Pancreas (tissue), 10 donors: ENCODE measurements around the gene UBA1. TPM values are rescaled to one million over a fixed set of nuclear protein-coding genes. Genes with fewer than 3 reads are reported as not detected.
"Not testable (repeated sequence)": the region's sequence is repeated elsewhere in the genome, so short reads cannot be mapped to it uniquely, and the experiment has no call there.

Source experiments
- ATAC-seq, 4 donors: fragments of 200-7000 bp; cut with Tn5 transposase; one replicate each; pipeline versions ENCODE4 v1.8.0 to v1.9.1; 2020; ENCODE audit warnings: mild to moderate bottlenecking in 4 of 4, moderate library complexity in 4 of 4
- DNase-seq, 6 donors: peaks; one replicate each; pipeline ENCODE4 v3.0.0-alpha.2; 2020
- FAIRE-seq: peaks from 2 replicates; lab custom pipeline; 2012; peaks lifted over from hg19 to GRCh38; lab: Jason Lieb, UNC
- H3K27ac ChIP-seq, 4 donors: fragments of 200-600 bp; sonication (generic); 1 replicate in 3 of 4; 2 replicates in 1 of 4; pipeline versions ENCODE4 v1.5.0 to v1.8.0; 2020
- H3K27me3 ChIP-seq, 4 donors: fragments of 200-600 bp; one replicate each; pipeline ENCODE4 v1.8.0; 2021
- H3K36me3 ChIP-seq, 3 donors: fragments of 200-600 bp; sonication (generic) in 1 of 3; one replicate each; pipeline versions ENCODE4 v1.5.0 to v1.8.0; 2020 to 2021
- H3K4me1 ChIP-seq, 3 donors: fragments of 200-600 bp; one replicate each; pipeline ENCODE4 v1.8.0; 2021
- H3K4me3 ChIP-seq, 4 donors: fragments of 200-600 bp; sonication (generic) in 2 of 4; one replicate each; pipeline versions ENCODE4 v1.5.0 to v1.8.0; 2020 to 2021
- H3K9me3 ChIP-seq, 4 donors: fragments of 200-600 bp; one replicate each; pipeline ENCODE4 v1.8.0; 2021
- CTCF ChIP-seq, 4 donors: fragments of 200-600 bp; sonication (generic) in 3 of 4; IDR thresholded peaks; one replicate each; pipeline versions ENCODE4 v1.5.0 to v1.8.0; 2021; ENCODE audit warnings: antibody characterized with exemption in 4 of 4
- WGBS, 2 donors: extraction: QIAGEN DNeasy Blood & Tissue Kit; methylation state at CpG; one replicate each; pipeline ENCODE4 v1.1.7; 2013; 5-methylcytosine and 5-hydroxymethylcytosine counted together
- intact Hi-C, 3 donors: fragments of 100-400 bp; cut with DNase I; formaldehyde crosslinking; loops; one replicate each; pipeline versions ENCODE4 v1.11.1 to v1.14.2; 2022
- polyA plus RNA-seq, 2 donors: library from polyadenylated mRNA; stranded (reverse); fragments of 200-250 nt; gene quantifications; one replicate each; pipeline ENCODE4 v1.2.3, GENCODE V29; 2013
- total RNA-seq, 6 donors: library from RNA; stranded (reverse); fragmentation: NEBNext Ultra II Directional in 4 of 6; extraction: Animal tissue kit (Norgen Biotek cat#: 25700) in 4 of 6; gene quantifications; one replicate each; pipeline versions ENCODE4 v1.2.1 to v1.2.4, GENCODE V29; 2021 to 2023
- donor health status: healthy with polysubstance abuse.
- donor health status: DM: no; HTN: no; CAD: no; lungs with moderate emphysema.
- donor health status: DM: no; HTN: no; CAD: no.
- donor health status: control.
- donor health status: control.
- donor health status: Bipolar disorder and iron deficiency.
- donor health status: DM: yes; HTN: yes; CAD: no.
- donor health status: DM: no; HTN: no; CAD: no.
- donor health status: DM: no; HTN: no; CAD: no.
- donor health status: DM: yes; HTN: yes; CAD: no.

UBA1 gene
- total and polyA plus RNA-seq, 8 donors: 49.0 to 117 (median 64.3) TPM

GRCh38 chrX:47247999-47248320 lies 54.3 kb downstream of the UBA1 start:
- no peaks in the 10 kb centered on the region for H3K36me3 ChIP-seq
- no peak for ATAC-seq
- no peaks in the 10 kb centered on the region for H3K27me3 ChIP-seq
- no peak for FAIRE-seq
- H3K9me3 ChIP-seq: no peaks in the 10 kb centered on the region
- WGBS, 2 donors: 64 to 86% methylated on average over 13 of the region's 13 CpGs
- no peak overlapping the region for H3K27ac ChIP-seq
- no peaks in the 10 kb centered on the region for H3K4me1 ChIP-seq
- H3K4me3 ChIP-seq: no peak overlapping the region
- intact Hi-C loops: no loop called here
- no peak for DNase-seq
- no peak for TF ChIP-seq CTCF (IDR thresholded peaks at IDR 0.05)

- FAIRE-seq (no peak), DNase-seq (no peak), ATAC-seq (no peak)
- H3K9me3 ChIP-seq: no peaks in the 10 kb centered on the region
- intact Hi-C loops: no loop called here
- 80 to 97% methylated on average over 6 of the region's 6 CpGs for WGBS, 2 donors
- no peak overlapping the region for H3K4me3 ChIP-seq
- H3K27me3 ChIP-seq: no peaks in the 10 kb centered on the region
- H3K4me1 ChIP-seq: no peaks in the 10 kb centered on the region
- H3K27ac ChIP-seq: no peak overlapping the region
- H3K36me3 ChIP-seq: no peaks in the 10 kb centered on the region
- no peak for TF ChIP-seq CTCF (IDR thresholded peaks at IDR 0.05)
Measured at GRCh38 chrX:47248576-47248975, 54.9 kb downstream of the UBA1 start.

GRCh38 chrX:47250017-47250347 lies 56.4 kb downstream of the UBA1 start:
- ATAC-seq (peak; percentile 30 to 79 (median 63)), DNase-seq (peak in 1 of 6 donors; percentile 28), FAIRE-seq (no peak)
- TF ChIP-seq CTCF (IDR thresholded peaks at IDR 0.05): no peak
- no peaks in the 10 kb centered on the region for H3K36me3 ChIP-seq
- H3K4me1 ChIP-seq: no peaks in the 10 kb centered on the region
- no peak overlapping the region for H3K4me3 ChIP-seq
- H3K9me3 ChIP-seq: no peaks in the 10 kb centered on the region
- no peaks in the 10 kb centered on the region for H3K27me3 ChIP-seq
- H3K27ac ChIP-seq: no peak overlapping the region
- 73 to 76% methylated on average over 6 of the region's 6 CpGs for WGBS, 2 donors
- intact Hi-C loops: no loop called here

- 85 to 90% methylated on average over 12 of the region's 12 CpGs for WGBS, 2 donors
- intact Hi-C loops, H3K4me3 ChIP-seq, H3K36me3 ChIP-seq, H3K4me1 ChIP-seq, ATAC-seq, DNase-seq, H3K27ac ChIP-seq, FAIRE-seq, H3K27me3 ChIP-seq, H3K9me3 ChIP-seq: not testable (repeated sequence)
Measured at GRCh38 chrX:47257620-47258019, 64.0 kb downstream of the UBA1 start.

Other genes with a start within 250 kb of the UBA1 start
- gene RGN, start 115.4 kb upstream of the UBA1 start, total RNA-seq: 10 to 100 TPM; 11.2 to 30.1 (median 20.0) TPM
- 10 to 100 TPM; 21.3 to 32.1 TPM for gene RGN, start 115.4 kb upstream of the UBA1 start, polyA plus RNA-seq
- gene NDUFB11, start 49.1 kb upstream of the UBA1 start, total RNA-seq: 10 to 100 TPM; 33.7 to 49.3 (median 45.8) TPM
- gene NDUFB11, start 49.1 kb upstream of the UBA1 start, polyA plus RNA-seq: 10 to 100 TPM; 41.5 to 51.4 TPM
- gene RBM10, start 48.6 kb upstream of the UBA1 start, total RNA-seq: 10 to 100 TPM; 13.3 to 24.9 (median 18.7) TPM
- gene RBM10, start 48.6 kb upstream of the UBA1 start, polyA plus RNA-seq: 10 to 100 TPM; 36.2 to 42.0 TPM
- gene CDK16, start 24.9 kb downstream of the UBA1 start, total RNA-seq: 10 to 100 TPM; 29.9 to 47.9 (median 34.5) TPM
- gene CDK16, start 24.9 kb downstream of the UBA1 start, polyA plus RNA-seq: 10 to 100 TPM; 42.6 to 46.2 TPM
- gene USP11, start 39.2 kb downstream of the UBA1 start, total RNA-seq: 10 to 100 TPM; 17.6 to 31.6 (median 22.5) TPM
- 10 to 100 TPM; 30.8 to 58.4 TPM for gene USP11, start 39.2 kb downstream of the UBA1 start, polyA plus RNA-seq
- under 1 TPM in 5 of 6 donors, not detected in 1; 0.04 to 0.28 (median 0.14) TPM for gene ZNF157, start 176.7 kb downstream of the UBA1 start, total RNA-seq
- gene ZNF157, start 176.7 kb downstream of the UBA1 start, polyA plus RNA-seq: under 1 TPM; 0.08 to 0.14 TPM